Left ventricle myocardium inferior (tissue), 1 donor: ENCODE data around the gene GALC. TPM values are rescaled to one million over a fixed set of nuclear protein-coding genes. Genes with fewer than 3 reads are reported as not detected.
"Not testable (repeated sequence)": the region's sequence is repeated elsewhere in the genome, so short reads cannot be mapped to it uniquely, and the experiment has no call there.

Source experiments
- DNase-seq: peaks from one replicate; pipeline ENCODE4 v3.0.0-alpha.2; 2020
- H3K27ac ChIP-seq: fragments of 200-600 bp; replicated peaks from 2 replicates; pipeline ENCODE4 v1.8.0; 2021
- H3K27me3 ChIP-seq: fragments of 200-600 bp; 2 replicates; pipeline ENCODE4 v1.8.0; 2021; ENCODE audit warnings: low read depth
- H3K36me3 ChIP-seq: fragments of 200-600 bp; 2 replicates; pipeline ENCODE4 v1.8.0; 2021
- H3K4me1 ChIP-seq: fragments of 200-600 bp; 2 replicates; pipeline ENCODE4 v1.8.0; 2021
- H3K4me3 ChIP-seq: fragments of 200-600 bp; 2 replicates; pipeline ENCODE4 v1.8.0; 2021; ENCODE audit warnings: mild to moderate bottlenecking, moderate library complexity
- H3K9me3 ChIP-seq: fragments of 200-600 bp; replicated peaks from 2 replicates; pipeline ENCODE4 v1.8.0; 2021
- CTCF ChIP-seq: fragments of 200-600 bp; IDR thresholded peaks from 2 replicates; pipeline ENCODE4 v1.8.0; 2021; ENCODE audit warnings: antibody characterized with exemption, mild to moderate bottlenecking, borderline replicate concordance
- intact Hi-C: fragments of 100-400 bp; cut with micrococcal nuclease; formaldehyde crosslinking; loops from one replicate; pipeline ENCODE4 v1.11.0; 2022
- total RNA-seq: library from RNA; stranded (reverse); fragmentation: NEBNext Ultra II Directional; extraction: Animal tissue kit (Norgen Biotek cat#: 25700); gene quantifications from one replicate; pipeline ENCODE4 v1.2.1, GENCODE V29; 2021
- donor health status: DM: no; HTN: yes; CAD: no; lungs with severe emphysema.

Gene GALC
- total RNA-seq, 1 donor from 2014 or later: 14.5 TPM

- no peak overlapping the region for H3K27ac ChIP-seq
- H3K36me3 ChIP-seq: no peaks in the 10 kb centered on the region
- peaks cover 17% of the 10 kb centered on the region for H3K27me3 ChIP-seq
- no peak for TF ChIP-seq CTCF
- H3K4me1 ChIP-seq: no peaks in the 10 kb centered on the region
- intact Hi-C loops: no loop called here
- no peak overlapping the region for H3K4me3 ChIP-seq
- no peaks in the 10 kb centered on the region for H3K9me3 ChIP-seq
- no peak for DNase-seq
Observed at GRCh38 chr14:88025313-88025712, 32.3 kb upstream of the GALC start.

- intact Hi-C loops: not testable (repeated sequence)
Observed at GRCh38 chr14:88024252-88025086, 31.5 kb upstream of the GALC start.

GRCh38 chr14:88023658-88024187 is 30.7 kb upstream of the GALC start:
- H3K9me3 ChIP-seq: no peaks in the 10 kb centered on the region

More at GRCh38 chr14:88024252-88025086, 31.5 kb upstream of the GALC start:
- not testable (repeated sequence) for DNase-seq, H3K36me3 ChIP-seq, H3K4me3 ChIP-seq, H3K9me3 ChIP-seq, H3K27ac ChIP-seq, H3K4me1 ChIP-seq
- peaks cover 15% of the 10 kb centered on the region for H3K27me3 ChIP-seq

GRCh38 chr14:88017535-88017934 is 24.6 kb upstream of the GALC start:
- Histone ChIP-seq H3K27me3 (no peaks in the 10 kb centered on the region), H3K27ac (no peak overlapping the region), H3K9me3 (no peaks in the 10 kb centered on the region), H3K4me3 (no peak overlapping the region), H3K4me1 (no peaks in the 10 kb centered on the region), H3K36me3 (no peaks in the 10 kb centered on the region)
- intact Hi-C loops: loop anchor here (10.0 kb wide), 1 partner anchor 147 kb away; no protein-coding TSS in a partner anchor
- DNase-seq: no peak
- TF ChIP-seq CTCF: no peak

More at GRCh38 chr14:88023658-88024187, 30.7 kb upstream of the GALC start:
- no peak for DNase-seq
- no peak overlapping the region for H3K27ac ChIP-seq
- no peak for TF ChIP-seq CTCF
- intact Hi-C loops: no loop called here
- H3K27me3 ChIP-seq: peaks cover 9% of the 10 kb centered on the region
- no peaks in the 10 kb centered on the region for H3K36me3 ChIP-seq
- no peaks in the 10 kb centered on the region for H3K4me1 ChIP-seq
- no peak overlapping the region for H3K4me3 ChIP-seq

- no peak for DNase-seq
- intact Hi-C loops: loop anchor here (10.0 kb wide), 1 partner anchor 148 kb away; no protein-coding TSS in a partner anchor
- no peak overlapping the region for H3K27ac ChIP-seq
Observed at GRCh38 chr14:88016768-88017167, 23.8 kb upstream of the GALC start.

More at GRCh38 chr14:88016768-88017167, 23.8 kb upstream of the GALC start:
- no peaks in the 10 kb centered on the region for H3K36me3 ChIP-seq
- H3K4me3 ChIP-seq: no peak overlapping the region
- H3K4me1 ChIP-seq: no peaks in the 10 kb centered on the region
- H3K27me3 ChIP-seq: no peaks in the 10 kb centered on the region
- no peak for TF ChIP-seq CTCF
- H3K9me3 ChIP-seq: no peaks in the 10 kb centered on the region
